Coronary artery (tissue), 2 donors: ENCODE results near the gene OR2S2.

Experiments used
- DNase-seq: peaks from one replicate; pipeline ENCODE4 v3.0.0-alpha.2; 2017; ENCODE audit warnings: low spot score
- H3K27ac ChIP-seq, 2 donors: fragments of 200-600 bp; sonication (generic); one replicate each; pipeline ENCODE4 v1.5.1; 2016 to 2019
- H3K4me3 ChIP-seq: fragments of 200-600 bp; sonication (generic); 2 replicates; pipeline ENCODE4 v1.5.1; 2016; ENCODE audit warnings: mild to moderate bottlenecking, moderate library complexity
- TF ChIP-seq, protein P1 (sequence below): fragments of 200-600 bp; sonication (generic); IDR thresholded peaks from one replicate; pipeline ENCODE4 v1.5.1; 2019; ENCODE audit warnings: antibody characterized with exemption

Gene OR2S2

DNA sequence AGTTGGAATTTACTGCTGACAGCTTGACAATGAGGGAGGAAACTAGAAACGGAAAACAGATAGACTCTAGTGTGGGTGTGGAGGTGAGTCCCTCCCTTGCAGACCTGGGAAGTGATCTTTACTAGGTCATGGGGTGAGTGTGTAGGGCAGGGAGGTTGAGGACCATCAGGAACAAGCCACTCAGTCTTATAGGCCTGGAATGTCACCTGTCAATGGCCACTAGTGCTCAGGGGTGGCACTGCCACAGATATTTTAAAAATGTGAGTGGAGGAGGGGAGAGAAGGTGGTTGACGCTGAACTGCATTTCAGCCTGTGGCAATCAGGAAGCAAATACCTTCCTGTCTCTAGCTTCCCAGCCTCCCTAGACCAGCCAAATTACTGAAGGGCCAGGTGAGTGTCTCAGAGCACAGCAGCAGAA is 9.0 kb downstream of the OR2S2 start:
- TF ChIP-seq, protein P1, sequence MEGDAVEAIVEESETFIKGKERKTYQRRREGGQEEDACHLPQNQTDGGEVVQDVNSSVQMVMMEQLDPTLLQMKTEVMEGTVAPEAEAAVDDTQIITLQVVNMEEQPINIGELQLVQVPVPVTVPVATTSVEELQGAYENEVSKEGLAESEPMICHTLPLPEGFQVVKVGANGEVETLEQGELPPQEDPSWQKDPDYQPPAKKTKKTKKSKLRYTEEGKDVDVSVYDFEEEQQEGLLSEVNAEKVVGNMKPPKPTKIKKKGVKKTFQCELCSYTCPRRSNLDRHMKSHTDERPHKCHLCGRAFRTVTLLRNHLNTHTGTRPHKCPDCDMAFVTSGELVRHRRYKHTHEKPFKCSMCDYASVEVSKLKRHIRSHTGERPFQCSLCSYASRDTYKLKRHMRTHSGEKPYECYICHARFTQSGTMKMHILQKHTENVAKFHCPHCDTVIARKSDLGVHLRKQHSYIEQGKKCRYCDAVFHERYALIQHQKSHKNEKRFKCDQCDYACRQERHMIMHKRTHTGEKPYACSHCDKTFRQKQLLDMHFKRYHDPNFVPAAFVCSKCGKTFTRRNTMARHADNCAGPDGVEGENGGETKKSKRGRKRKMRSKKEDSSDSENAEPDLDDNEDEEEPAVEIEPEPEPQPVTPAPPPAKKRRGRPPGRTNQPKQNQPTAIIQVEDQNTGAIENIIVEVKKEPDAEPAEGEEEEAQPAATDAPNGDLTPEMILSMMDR: no peak
- no peak for DNase-seq
- no peak overlapping the region for H3K4me3 ChIP-seq
- peak overlapping the region in 1 of 2 donors; percentile 17 for H3K27ac ChIP-seq

DNA sequence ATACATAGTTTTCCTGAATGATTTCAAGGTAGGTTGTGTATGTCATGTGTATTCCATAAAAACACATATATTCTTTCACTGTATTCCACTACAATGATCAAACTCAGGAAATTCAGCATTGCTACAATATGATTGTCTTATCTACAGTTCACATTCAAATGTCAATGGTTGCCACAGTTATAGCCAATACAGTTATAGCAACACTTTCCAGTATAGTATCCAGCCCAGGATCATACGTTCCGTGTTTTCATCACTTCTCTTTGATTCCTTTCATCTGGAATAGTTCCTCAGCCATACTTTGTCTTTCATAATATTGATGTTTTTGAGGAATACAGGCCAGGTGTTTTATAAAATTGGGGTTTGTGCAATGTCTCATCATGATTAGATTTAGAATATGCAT is 9.5 kb downstream of the OR2S2 start:
- Histone ChIP-seq H3K27ac (no peak overlapping the region), H3K4me3 (no peak overlapping the region)
- TF ChIP-seq, protein P1: no peak
- DNase-seq: no peak

- Histone ChIP-seq H3K27ac (peak overlapping the region in 1 of 2 donors; percentile 27), H3K4me3 (no peak overlapping the region)
- TF ChIP-seq, protein P1: peak; percentile 81
- DNase-seq: peak; percentile 83
Measured at GRCh38 chr9:35945341-35946018, 12.5 kb downstream of the OR2S2 start.

- Histone ChIP-seq H3K4me3 (no peak overlapping the region), H3K27ac (peak overlapping the region in 1 of 2 donors; percentile 27)
- TF ChIP-seq, protein P1: no peak
- no peak for DNase-seq
Measured at GRCh38 chr9:35944841-35945240, 13.1 kb downstream of the OR2S2 start.

- Histone ChIP-seq H3K4me3 (no peak overlapping the region), H3K27ac (peak overlapping the region in 1 of 2 donors; percentile 15)
- DNase-seq: no peak
- TF ChIP-seq, protein P1: no peak
Measured at GRCh38 chr9:35944173-35944572, 13.8 kb downstream of the OR2S2 start.

- TF ChIP-seq, protein P1: no peak
- Histone ChIP-seq H3K27ac (no peak overlapping the region), H3K4me3 (no peak overlapping the region)
- no peak for DNase-seq
Measured at GRCh38 chr9:35942286-35942685, 15.7 kb downstream of the OR2S2 start.
